ENCODE data around the gene HEPACAM. TPM values are rescaled to one million over a fixed set of nuclear protein-coding genes. Genes with fewer than 3 reads are reported as not detected.

Gene HEPACAM
- total RNA-seq, 4 donors from 2014 or later, result 0.42 to 2.1 (median 1.1) TPM

GRCh38 chr11:124961972-124962609 is 26.2 kb upstream of the HEPACAM start:
- TF ChIP-seq CTCF (IDR thresholded peaks at IDR 0.05), result peak; percentile 57 to 64 (median 59)
- no peak for TF ChIP-seq POLR2A (IDR thresholded peaks at IDR 0.05; ENCODE audit: low read depth)
- TF ChIP-seq EP300 (IDR thresholded peaks at IDR 0.05), result no peak
- no peaks in the 10 kb centered on the region for H3K9me3 ChIP-seq
- no peaks in the 10 kb centered on the region for H3K4me1 ChIP-seq
- intact Hi-C loops (cut with DNase I), result loop anchor here (2.0 to 5.0 kb wide), 3 partner anchors 180 to 443 kb away; no protein-coding TSS in a partner anchor
- H3K27me3 ChIP-seq, result no peaks in the 10 kb centered on the region
- 27% methylated on average over 5 of the region's 5 CpGs for WGBS
- DNase-seq (ENCODE audit: extremely low spot score), result no peak
- H3K36me3 ChIP-seq, result no peaks in the 10 kb centered on the region
- H3K27ac ChIP-seq (replicated peaks in 1 of 4), result no peak overlapping the region
- H3K4me3 ChIP-seq, result no peak overlapping the region

- intact Hi-C loops (cut with DNase I), result no loop called here
- H3K4me1 ChIP-seq, result peaks cover 6 to 17% (median 14%) of the 10 kb centered on the region in 4 donors
- H3K27me3 ChIP-seq, result no peaks in the 10 kb centered on the region
- H3K36me3 ChIP-seq, result no peaks in the 10 kb centered on the region
- H3K27ac ChIP-seq (replicated peaks in 1 of 4), result no peak overlapping the region
- no peak for TF ChIP-seq POLR2AphosphoS5 (IDR thresholded peaks at IDR 0.05)
- TF ChIP-seq EP300 (IDR thresholded peaks at IDR 0.05), result no peak
- TF ChIP-seq POLR2A (IDR thresholded peaks at IDR 0.05; ENCODE audit: low read depth), result no peak
- TF ChIP-seq CTCF (IDR thresholded peaks at IDR 0.05), result no peak
- H3K9me3 ChIP-seq, result no peaks in the 10 kb centered on the region
- no peak for DNase-seq (ENCODE audit: extremely low spot score)
- no peak overlapping the region for H3K4me3 ChIP-seq
These were observed 19.2 kb upstream of the HEPACAM start for GRCh38 chr11:124955035-124955434.

- H3K27me3 ChIP-seq, result no peaks in the 10 kb centered on the region
- peak overlapping the region; percentile 72 to 77 (median 74) for H3K4me3 ChIP-seq
- intact Hi-C loops (cut with DNase I), result loop anchor here (5.0 kb wide), 2 partner anchors 77 to 282 kb away; partner anchors contain the start of genes SIAE and SPA17
- H3K36me3 ChIP-seq, result no peaks in the 10 kb centered on the region
- no peaks in the 10 kb centered on the region for H3K9me3 ChIP-seq
- WGBS, result 40% methylated on average over 6 of the region's 6 CpGs
- H3K27ac ChIP-seq (replicated peaks in 1 of 4), result peak overlapping the region; percentile 80 to 88 (median 82)
- no peak for TF ChIP-seq EP300 (IDR thresholded peaks at IDR 0.05)
- TF ChIP-seq CTCF (IDR thresholded peaks at IDR 0.05), result no peak
- TF ChIP-seq POLR2A (IDR thresholded peaks at IDR 0.05; ENCODE audit: low read depth), result no peak
- no peak for TF ChIP-seq POLR2AphosphoS5 (IDR thresholded peaks at IDR 0.05)
- H3K4me1 ChIP-seq, result peaks cover 6 to 17% (median 14%) of the 10 kb centered on the region in 4 donors
- no peak for DNase-seq (ENCODE audit: extremely low spot score)
These were observed 18.7 kb upstream of the HEPACAM start for GRCh38 chr11:124954590-124954955.

- no peaks in the 10 kb centered on the region for H3K27me3 ChIP-seq
- under 1% methylated on average over 37 of the region's 54 CpGs for WGBS
- intact Hi-C loops (cut with DNase I), result loop anchor here (5.0 kb wide), 2 partner anchors 77 to 282 kb away; partner anchors contain the start of genes SIAE and SPA17
These were observed 18.1 kb upstream of the HEPACAM start, which contains the start of gene CCDC15 for GRCh38 chr11:124953753-124954589. Gene CCDC15, plus strand, starts transcription at chr11:124954202. Its CDS starts 531 bp downstream, at chr11:124954733.

More at GRCh38 chr11:124953753-124954589, 18.1 kb upstream of the HEPACAM start, which contains the start of gene CCDC15:
- DNase-seq (ENCODE audit: extremely low spot score), result peak; percentile 99
- H3K4me3 ChIP-seq, result peak within 1 kb of the TSS; percentile 72 to 77 (median 74)
- TF ChIP-seq CTCF (IDR thresholded peaks at IDR 0.05) (no peak), EP300 (IDR thresholded peaks at IDR 0.05) (no peak), POLR2AphosphoS5 (IDR thresholded peaks at IDR 0.05) (peak; percentile 96 to 97), POLR2A (IDR thresholded peaks at IDR 0.05; ENCODE audit: low read depth) (peak; percentile 30)
- H3K4me1 ChIP-seq, result peaks cover 6 to 17% (median 14%) of the 10 kb centered on the region in 4 donors
- peak within 1 kb of the TSS; percentile 80 to 88 (median 82) for H3K27ac ChIP-seq (replicated peaks in 1 of 4)
- H3K36me3 ChIP-seq, result no peaks in the 10 kb centered on the region
- no peaks in the 10 kb centered on the region for H3K9me3 ChIP-seq
